Measurements from ENCODE around the gene TM4SF4. TPM values are rescaled to one million over a fixed set of nuclear protein-coding genes. Genes with fewer than 3 reads are reported as not detected.

TM4SF4 gene
- total and polyA plus RNA-seq, 4 donors = 184 to 230 (median 208) TPM

DNA sequence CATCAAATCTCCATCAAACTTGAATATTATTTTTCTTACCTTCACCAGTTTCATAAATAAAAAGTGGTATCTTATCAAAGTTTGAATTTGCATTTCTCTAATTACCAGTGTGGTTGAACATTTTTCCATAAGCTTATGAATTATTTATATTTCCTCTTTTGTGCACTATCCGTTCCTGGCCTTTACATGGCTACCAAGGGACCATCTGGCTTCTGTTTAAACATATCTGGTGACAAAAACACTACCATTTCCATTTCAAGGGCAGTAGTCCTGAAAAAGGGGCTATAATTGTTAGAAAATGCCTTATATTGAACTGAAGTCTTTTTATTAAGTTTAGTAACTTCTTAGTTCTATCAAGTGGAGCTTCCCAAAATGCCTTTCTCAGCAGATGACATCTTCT is 44.3 kb upstream of the TM4SF4 start:
- Histone ChIP-seq H3K9ac (ENCODE audit: low read depth in 1 of 2, low read length in 2 of 2) (no peak overlapping the region), H3K36me3 (ENCODE audit: control insufficient read depth in 4 of 4, insufficient read depth in 3 of 4, low read depth in 1 of 4, low read length in 3 of 4) (no peaks in the 10 kb centered on the region), H3K4me3 (ENCODE audit: low read depth in 1 of 3, low read length in 3 of 3) (no peak overlapping the region), H3K4me1 (ENCODE audit: control insufficient read depth in 4 of 4, insufficient read depth in 4 of 4, low read length in 3 of 4) (no peaks in the 10 kb centered on the region), H3K27ac (ENCODE audit: low read depth in 1 of 2, low read length in 2 of 2) (no peak overlapping the region), H3K27me3 (ENCODE audit: control insufficient read depth in 4 of 4, insufficient read depth in 4 of 4, low read length in 3 of 4) (no peaks in the 10 kb centered on the region), H3K9me3 (ENCODE audit: control insufficient read depth in 4 of 4, low read length in 3 of 4) (no peaks in the 10 kb centered on the region)
- 89% methylated on average over 1 of the region's 1 CpG for WGBS
- TF ChIP-seq REST (IDR thresholded peaks at IDR 0.05) (no peak), HNF4A (conservative IDR thresholded peaks at IDR 0.05) (no peak), FOXA1 (IDR thresholded peaks at IDR 0.05) (no peak)
- DNase-seq (ENCODE audit: low spot score) = no peak

GRCh38 chr3:149432149-149432548 is 42.3 kb upstream of the TM4SF4 start:
- peaks cover 0 to 1% (median 0%) of the 10 kb centered on the region in 4 donors for H3K4me1 ChIP-seq (ENCODE audit: control insufficient read depth in 4 of 4, insufficient read depth in 4 of 4, low read length in 3 of 4)
- H3K27ac ChIP-seq (ENCODE audit: low read depth in 1 of 2, low read length in 2 of 2) = no peak overlapping the region
- H3K36me3 ChIP-seq (ENCODE audit: control insufficient read depth in 4 of 4, insufficient read depth in 3 of 4, low read depth in 1 of 4, low read length in 3 of 4) = no peaks in the 10 kb centered on the region
- no peaks in the 10 kb centered on the region for H3K27me3 ChIP-seq (ENCODE audit: control insufficient read depth in 4 of 4, insufficient read depth in 4 of 4, low read length in 3 of 4)
- DNase-seq (ENCODE audit: low spot score) = no peak
- H3K9me3 ChIP-seq (ENCODE audit: control insufficient read depth in 4 of 4, low read length in 3 of 4) = no peaks in the 10 kb centered on the region
- WGBS = 70% methylated on average over 2 of the region's 2 CpGs
- TF ChIP-seq TAF1 (conservative IDR thresholded peaks at IDR 0.05) (no peak), FOXA2 (IDR thresholded peaks at IDR 0.05) (no peak), NR2F2 (IDR thresholded peaks at IDR 0.05) (no peak), GABPA (IDR thresholded peaks at IDR 0.05 in 1 of 2, conservative IDR thresholded peaks at IDR 0.05 in 1 of 2) (no peak), RAD21 (IDR thresholded peaks at IDR 0.05) (no peak), EGR1 (IDR thresholded peaks at IDR 0.05; ENCODE audit: low read depth in 2 of 2) (no peak), SP1 (IDR thresholded peaks at IDR 0.05) (no peak), HNF4G (IDR thresholded peaks at IDR 0.05) (no peak), REST (IDR thresholded peaks at IDR 0.05) (no peak), YY1 (IDR thresholded peaks at IDR 0.05) (no peak), RXRA (IDR thresholded peaks at IDR 0.05) (no peak)
- TF ChIP-seq, protein P1, sequence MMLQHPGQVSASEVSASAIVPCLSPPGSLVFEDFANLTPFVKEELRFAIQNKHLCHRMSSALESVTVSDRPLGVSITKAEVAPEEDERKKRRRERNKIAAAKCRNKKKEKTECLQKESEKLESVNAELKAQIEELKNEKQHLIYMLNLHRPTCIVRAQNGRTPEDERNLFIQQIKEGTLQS (IDR thresholded peaks at IDR 0.05) = no peak
- H3K9ac ChIP-seq (ENCODE audit: low read depth in 1 of 2, low read length in 2 of 2) = no peak overlapping the region
- H3K4me3 ChIP-seq (ENCODE audit: low read depth in 1 of 3, low read length in 3 of 3) = no peak overlapping the region

All from liver (tissue), 9 donors.